ENCODE measurements around the gene RNF43. TPM values are rescaled to one million over a fixed set of nuclear protein-coding genes. Genes with fewer than 3 reads are reported as not detected.

RNF43 gene
- total and polyA plus RNA-seq, 2 of the 13 experiments (the other 11 are each of a cell fraction or from before 2014, with no cell fraction given), result 31.0 to 53.4 TPM

DNA sequence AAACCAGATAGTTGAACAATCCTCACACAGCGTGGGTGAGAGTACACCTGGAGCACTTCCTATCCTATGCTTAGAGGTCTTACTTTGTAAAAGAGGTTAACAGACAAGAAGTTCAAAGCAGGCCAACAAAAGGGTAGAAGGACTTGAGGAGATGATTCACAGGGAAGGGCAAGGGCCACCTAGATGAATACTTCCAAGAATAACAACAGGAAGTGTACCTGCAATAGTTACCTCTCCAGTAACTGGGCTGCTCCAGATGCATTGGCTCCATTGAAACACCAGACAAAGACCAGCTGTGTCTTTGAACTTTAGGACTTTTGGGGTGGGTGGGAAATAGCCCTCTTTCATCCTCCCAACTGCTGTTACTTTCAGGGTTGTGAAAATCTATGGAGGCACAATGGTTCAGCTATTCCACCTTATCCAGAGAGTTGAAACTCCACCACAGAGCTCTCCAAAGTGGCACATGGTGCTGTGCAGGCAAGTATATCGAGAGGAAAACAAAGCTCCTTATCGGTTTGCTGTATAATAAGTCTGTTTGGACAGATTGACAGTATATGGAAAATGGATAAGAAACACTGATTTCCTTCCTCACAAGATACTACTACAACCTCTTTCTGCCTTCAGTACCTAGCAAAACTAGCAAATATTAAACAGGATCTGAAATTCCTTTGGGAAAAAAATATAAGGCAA lies 22.7 kb downstream of the RNF43 start (continued):
- TF ChIP-seq ELF3 (CRISPR knock-in tag; IDR thresholded peaks at IDR 0.05) (peak; percentile 82), ZNF672 (CRISPR knock-in tag; IDR thresholded peaks at IDR 0.05) (no peak), ZNF598 (CRISPR knock-in tag; IDR thresholded peaks at IDR 0.05; ENCODE audit: borderline replicate concordance) (no peak), ZNF17 (CRISPR knock-in tag; IDR thresholded peaks at IDR 0.05) (no peak), ZSCAN9 (CRISPR knock-in tag; IDR thresholded peaks at IDR 0.05; ENCODE audit: borderline replicate concordance) (0 out of 2 replicates have a peak, but pooled peaks have one; percentile 11), MAFK (conservative IDR thresholded peaks at IDR 0.05 in 1 of 2, IDR thresholded peaks at IDR 0.05 in 1 of 2; ENCODE audit: low read length in 2 of 2) (no peak), TCF7 (IDR thresholded peaks at IDR 0.05; ENCODE audit: low read depth) (peak; percentile 92), DR1 (CRISPR knock-in tag; IDR thresholded peaks at IDR 0.05) (no peak), STAG1 (CRISPR knock-in tag; IDR thresholded peaks at IDR 0.05) (no peak), HNRNPL (IDR thresholded peaks at IDR 0.05; ENCODE audit: low read depth, low read length) (no peak), ATRX (CRISPR knock-in tag; IDR thresholded peaks at IDR 0.05; ENCODE audit: borderline replicate concordance) (no peak), ZBTB20 (CRISPR knock-in tag; IDR thresholded peaks at IDR 0.05; ENCODE audit: borderline replicate concordance, low read depth) (0 out of 2 replicates have a peak, but pooled peaks have one; percentile 27), CREB1 (IDR thresholded peaks at IDR 0.05) (no peak), CREB1 (CRISPR knock-in tag; IDR thresholded peaks at IDR 0.05) (peak; percentile 21; the same call in 1 of the 2 replicates)
- TF ChIP-seq, protein P1, sequence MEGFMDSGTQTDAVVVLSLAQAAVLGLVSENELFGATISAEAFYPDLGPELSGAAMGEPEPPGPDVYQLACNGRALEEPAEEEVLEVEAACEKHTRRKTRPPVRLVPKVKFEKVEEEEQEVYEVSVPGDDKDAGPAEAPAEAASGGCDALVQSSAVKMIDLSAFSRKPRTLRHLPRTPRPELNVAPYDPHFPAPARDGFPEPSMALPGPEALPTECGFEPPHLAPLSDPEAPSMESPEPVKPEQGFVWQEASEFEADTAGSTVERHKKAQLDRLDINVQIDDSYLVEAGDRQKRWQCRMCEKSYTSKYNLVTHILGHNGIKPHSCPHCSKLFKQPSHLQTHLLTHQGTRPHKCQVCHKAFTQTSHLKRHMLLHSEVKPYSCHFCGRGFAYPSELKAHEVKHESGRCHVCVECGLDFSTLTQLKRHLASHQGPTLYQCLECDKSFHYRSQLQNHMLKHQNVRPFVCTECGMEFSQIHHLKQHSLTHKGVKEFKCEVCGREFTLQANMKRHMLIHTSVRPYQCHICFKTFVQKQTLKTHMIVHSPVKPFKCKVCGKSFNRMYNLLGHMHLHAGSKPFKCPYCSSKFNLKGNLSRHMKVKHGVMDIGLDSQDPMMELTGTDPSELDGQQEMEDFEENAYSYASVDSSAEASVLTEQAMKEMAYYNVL (CRISPR knock-in tag; IDR thresholded peaks at IDR 0.05; ENCODE audit: borderline replicate concordance), result peak; percentile 47; the same call in 1 of the 2 replicates
- TF ChIP-seq, protein P2, sequence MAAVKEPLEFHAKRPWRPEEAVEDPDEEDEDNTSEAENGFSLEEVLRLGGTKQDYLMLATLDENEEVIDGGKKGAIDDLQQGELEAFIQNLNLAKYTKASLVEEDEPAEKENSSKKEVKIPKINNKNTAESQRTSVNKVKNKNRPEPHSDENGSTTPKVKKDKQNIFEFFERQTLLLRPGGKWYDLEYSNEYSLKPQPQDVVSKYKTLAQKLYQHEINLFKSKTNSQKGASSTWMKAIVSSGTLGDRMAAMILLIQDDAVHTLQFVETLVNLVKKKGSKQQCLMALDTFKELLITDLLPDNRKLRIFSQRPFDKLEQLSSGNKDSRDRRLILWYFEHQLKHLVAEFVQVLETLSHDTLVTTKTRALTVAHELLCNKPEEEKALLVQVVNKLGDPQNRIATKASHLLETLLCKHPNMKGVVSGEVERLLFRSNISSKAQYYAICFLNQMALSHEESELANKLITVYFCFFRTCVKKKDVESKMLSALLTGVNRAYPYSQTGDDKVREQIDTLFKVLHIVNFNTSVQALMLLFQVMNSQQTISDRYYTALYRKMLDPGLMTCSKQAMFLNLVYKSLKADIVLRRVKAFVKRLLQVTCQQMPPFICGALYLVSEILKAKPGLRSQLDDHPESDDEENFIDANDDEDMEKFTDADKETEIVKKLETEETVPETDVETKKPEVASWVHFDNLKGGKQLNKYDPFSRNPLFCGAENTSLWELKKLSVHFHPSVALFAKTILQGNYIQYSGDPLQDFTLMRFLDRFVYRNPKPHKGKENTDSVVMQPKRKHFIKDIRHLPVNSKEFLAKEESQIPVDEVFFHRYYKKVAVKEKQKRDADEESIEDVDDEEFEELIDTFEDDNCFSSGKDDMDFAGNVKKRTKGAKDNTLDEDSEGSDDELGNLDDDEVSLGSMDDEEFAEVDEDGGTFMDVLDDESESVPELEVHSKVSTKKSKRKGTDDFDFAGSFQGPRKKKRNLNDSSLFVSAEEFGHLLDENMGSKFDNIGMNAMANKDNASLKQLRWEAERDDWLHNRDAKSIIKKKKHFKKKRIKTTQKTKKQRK (IDR thresholded peaks at IDR 0.05; ENCODE audit: low read length), result no peak
- TF ChIP-seq, protein P3, sequence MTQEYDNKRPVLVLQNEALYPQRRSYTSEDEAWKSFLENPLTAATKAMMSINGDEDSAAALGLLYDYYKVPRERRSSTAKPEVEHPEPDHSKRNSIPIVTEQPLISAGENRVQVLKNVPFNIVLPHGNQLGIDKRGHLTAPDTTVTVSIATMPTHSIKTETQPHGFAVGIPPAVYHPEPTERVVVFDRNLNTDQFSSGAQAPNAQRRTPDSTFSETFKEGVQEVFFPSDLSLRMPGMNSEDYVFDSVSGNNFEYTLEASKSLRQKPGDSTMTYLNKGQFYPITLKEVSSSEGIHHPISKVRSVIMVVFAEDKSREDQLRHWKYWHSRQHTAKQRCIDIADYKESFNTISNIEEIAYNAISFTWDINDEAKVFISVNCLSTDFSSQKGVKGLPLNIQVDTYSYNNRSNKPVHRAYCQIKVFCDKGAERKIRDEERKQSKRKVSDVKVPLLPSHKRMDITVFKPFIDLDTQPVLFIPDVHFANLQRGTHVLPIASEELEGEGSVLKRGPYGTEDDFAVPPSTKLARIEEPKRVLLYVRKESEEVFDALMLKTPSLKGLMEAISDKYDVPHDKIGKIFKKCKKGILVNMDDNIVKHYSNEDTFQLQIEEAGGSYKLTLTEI (CRISPR knock-in tag; conservative IDR thresholded peaks at IDR 0.05), result no peak
- TF ChIP-seq, protein P4, sequence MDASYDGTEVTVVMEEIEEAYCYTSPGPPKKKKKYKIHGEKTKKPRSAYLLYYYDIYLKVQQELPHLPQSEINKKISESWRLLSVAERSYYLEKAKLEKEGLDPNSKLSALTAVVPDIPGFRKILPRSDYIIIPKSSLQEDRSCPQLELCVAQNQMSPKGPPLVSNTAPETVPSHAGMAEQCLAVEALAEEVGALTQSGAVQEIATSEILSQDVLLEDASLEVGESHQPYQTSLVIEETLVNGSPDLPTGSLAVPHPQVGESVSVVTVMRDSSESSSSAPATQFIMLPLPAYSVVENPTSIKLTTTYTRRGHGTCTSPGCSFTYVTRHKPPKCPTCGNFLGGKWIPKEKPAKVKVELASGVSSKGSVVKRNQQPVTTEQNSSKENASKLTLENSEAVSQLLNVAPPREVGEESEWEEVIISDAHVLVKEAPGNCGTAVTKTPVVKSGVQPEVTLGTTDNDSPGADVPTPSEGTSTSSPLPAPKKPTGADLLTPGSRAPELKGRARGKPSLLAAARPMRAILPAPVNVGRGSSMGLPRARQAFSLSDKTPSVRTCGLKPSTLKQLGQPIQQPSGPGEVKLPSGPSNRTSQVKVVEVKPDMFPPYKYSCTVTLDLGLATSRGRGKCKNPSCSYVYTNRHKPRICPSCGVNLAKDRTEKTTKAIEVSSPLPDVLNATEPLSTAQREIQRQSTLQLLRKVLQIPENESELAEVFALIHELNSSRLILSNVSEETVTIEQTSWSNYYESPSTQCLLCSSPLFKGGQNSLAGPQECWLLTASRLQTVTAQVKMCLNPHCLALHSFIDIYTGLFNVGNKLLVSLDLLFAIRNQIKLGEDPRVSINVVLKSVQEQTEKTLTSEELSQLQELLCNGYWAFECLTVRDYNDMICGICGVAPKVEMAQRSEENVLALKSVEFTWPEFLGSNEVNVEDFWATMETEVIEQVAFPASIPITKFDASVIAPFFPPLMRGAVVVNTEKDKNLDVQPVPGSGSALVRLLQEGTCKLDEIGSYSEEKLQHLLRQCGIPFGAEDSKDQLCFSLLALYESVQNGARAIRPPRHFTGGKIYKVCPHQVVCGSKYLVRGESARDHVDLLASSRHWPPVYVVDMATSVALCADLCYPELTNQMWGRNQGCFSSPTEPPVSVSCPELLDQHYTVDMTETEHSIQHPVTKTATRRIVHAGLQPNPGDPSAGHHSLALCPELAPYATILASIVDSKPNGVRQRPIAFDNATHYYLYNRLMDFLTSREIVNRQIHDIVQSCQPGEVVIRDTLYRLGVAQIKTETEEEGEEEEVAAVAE (CRISPR knock-in tag; IDR thresholded peaks at IDR 0.05; ENCODE audit: borderline replicate concordance), result peak; percentile 82; the same call in 1 of the 2 replicates
